Left forelimb (tissue), 1 donor: ENCODE measurements around the gene TMBIM4.
"Not testable (repeated sequence)": the region's sequence is repeated elsewhere in the genome, so short reads cannot be mapped to it uniquely, and the experiment has no call there.

Source experiments
- DNase-seq: peaks from one replicate; pipeline ENCODE4 v3.0.0-alpha.2; 2018; ENCODE audit warnings: low spot score

Gene TMBIM4

DNA sequence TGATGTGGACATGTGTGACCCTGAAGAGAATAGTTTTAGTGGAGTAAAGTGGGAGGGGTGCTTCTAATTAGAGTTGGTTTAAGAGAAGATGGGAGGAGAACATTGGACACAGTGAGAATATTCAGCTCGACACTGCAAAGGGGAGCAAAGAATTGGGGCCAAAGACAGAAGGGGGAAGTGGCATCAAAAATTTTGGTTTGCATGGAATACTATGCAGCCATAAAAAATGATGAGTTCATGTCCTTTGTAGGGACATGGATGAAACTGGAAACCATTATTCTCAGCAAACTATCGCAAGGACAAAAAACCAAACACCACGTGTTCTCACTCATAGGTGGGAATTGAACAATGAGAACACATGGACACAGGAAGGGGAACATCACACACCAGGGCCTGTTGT lies 15.0 kb upstream of the TMBIM4 start:
- DNase-seq: not testable (repeated sequence)

DNA sequence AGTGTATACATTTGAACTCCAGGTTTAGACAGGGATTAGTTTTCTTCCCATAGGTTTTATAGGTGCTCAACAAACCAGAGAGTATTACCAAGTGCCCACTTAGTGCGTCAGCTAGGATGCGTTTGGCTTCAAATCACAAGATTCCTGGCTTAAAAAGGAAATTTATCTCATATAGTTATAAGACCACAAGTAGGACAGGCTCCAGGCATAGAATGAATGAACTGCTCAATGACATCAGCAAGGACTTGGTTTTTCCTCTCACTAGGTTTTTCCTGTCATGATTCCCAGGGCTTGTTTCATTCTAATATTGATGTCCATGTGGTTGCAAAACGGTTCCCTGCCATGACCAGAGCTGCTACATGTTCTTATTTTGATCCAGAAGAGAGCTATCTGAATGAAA lies 13.2 kb upstream of the TMBIM4 start:
- DNase-seq: no peak

DNA sequence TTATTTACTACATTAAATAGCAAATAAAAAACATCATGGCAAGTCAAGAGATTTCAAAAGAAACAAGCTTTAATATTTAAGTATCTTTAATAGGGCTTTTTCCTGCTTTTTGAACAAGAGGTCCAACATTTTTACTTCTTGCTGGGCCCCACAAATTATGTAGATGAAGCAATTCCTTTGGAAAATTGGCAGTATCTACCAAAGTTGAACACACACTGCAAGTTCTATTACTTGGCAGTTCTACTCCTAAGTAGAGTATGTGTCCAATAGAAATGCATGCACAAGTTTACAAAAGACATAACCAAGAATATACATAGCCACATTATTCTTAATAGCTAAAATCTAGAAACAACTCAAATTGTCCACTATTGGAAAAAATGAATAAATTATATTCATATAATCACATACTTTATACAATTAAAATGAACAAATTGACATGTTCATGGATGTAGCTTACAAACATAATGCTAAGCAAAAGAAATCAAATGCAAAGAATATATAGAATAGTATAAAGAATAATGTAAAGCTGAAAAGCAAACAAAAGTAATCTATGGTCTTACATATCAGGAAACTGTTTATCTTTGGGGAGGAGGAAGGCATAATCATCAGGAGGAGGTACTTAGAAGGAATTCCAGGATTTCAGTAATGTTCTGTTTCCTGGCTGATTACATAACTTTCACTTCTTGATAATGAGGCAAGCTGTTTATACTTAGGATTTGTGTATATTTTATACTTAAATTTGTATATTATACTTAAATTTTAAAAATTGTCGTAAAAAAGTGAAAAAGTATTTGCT lies 6.5 kb upstream of the TMBIM4 start:
- DNase-seq: no peak

DNA sequence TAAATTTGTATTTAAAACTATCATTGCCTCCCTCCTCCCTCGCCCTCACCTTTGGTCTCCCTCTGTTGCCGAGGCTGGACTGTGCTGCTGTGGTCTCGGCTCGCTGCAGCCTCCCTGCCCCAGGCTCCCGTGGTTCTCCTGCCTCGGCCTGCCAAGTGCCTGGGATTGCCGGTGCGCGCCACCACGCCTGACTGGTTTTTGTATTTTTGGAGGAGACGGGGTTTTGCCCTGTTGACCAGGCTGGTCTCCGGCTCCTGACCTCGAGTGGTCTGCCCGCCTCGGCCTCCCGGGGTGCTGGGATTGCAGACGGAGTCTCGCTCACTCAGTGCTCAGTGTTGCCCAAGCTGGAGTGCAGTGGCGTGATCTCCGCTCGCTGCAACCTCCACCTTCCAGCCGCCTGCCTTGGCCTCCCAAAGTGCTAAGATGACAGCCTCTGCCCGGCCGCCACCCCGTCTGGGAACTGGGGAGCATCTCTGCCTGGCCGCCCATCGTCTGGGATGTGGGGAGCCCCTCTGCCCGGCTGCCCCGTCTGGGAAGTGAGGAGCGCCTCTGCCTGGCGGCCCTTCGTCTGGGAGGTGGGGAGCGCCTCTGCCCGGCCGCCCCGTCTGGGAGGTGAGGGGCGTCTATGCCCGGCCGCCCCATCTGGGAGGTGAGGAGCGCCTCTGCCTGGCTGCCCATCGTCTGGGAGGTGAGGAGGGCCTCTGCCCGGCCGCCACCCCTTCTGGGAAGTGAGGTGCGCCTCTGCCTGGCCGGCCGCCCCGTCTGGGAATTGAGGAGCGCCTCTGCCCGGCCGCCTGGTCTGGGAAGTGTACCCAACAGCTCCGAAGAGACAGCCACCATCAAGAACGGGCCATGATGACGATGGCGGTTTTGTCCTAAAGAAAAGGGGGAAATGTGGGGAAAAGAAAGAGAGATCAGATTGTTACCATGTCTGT lies 4.9 kb upstream of the TMBIM4 start:
- not testable (repeated sequence) for DNase-seq

DNA sequence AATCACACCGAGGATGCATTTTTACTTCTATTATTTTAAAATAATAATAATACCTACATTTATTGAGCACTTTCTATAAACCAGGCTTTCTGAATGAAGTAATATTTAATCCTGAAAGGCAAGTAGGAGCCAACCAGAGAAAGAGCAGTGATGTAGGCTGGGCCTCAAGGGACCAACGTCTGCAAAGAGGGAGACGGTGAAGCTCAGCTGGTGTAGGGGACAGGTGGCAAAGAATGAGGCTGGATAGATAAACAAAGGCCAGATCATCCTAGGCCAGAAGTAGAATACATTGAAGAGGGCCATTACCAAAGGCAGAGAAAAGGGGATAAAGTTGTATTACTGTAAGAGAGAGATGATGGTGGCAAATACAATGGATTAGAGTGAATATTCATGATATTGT lies 810 bp upstream of the TMBIM4 start:
- DNase-seq: no peak

DNA sequence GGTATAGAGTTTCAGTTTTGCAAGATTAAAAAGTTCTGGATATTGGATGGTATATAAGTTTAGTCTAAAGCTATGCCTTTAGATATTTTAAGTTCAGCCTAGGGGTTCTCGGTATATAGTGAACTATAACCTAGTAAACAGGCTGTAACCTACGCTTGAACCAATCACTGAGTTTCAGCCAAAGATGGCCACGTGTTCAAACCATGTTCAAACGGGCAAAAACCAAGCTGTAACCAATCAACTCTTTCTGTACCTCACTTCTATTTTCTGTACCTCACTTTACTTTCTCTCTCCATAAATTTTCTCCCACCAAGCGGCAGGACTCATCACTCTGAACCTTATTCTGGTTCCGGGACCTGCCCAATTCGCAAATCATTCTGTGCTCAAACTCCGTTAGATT lies 1.4 kb downstream of the TMBIM4 start:
- DNase-seq: no peak

DNA sequence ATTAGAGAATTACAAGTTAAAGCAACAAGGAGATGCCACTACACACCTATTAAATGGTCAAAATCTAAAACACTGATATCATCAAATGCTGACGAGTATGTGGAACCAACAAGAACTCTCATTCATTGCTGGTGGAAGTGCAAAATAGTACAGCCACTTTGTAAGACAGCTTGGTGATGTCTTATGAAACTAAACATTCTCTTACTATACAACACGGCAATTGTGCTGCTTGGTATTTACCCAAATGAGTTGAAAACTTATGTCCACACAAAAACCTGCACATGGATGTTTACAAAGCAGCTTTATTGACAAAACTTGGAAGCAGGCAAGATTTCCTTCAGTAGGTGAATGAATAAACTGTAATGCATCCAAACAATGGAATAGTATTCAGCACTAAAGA lies 3.2 kb downstream of the TMBIM4 start:
- no peak for DNase-seq

DNA sequence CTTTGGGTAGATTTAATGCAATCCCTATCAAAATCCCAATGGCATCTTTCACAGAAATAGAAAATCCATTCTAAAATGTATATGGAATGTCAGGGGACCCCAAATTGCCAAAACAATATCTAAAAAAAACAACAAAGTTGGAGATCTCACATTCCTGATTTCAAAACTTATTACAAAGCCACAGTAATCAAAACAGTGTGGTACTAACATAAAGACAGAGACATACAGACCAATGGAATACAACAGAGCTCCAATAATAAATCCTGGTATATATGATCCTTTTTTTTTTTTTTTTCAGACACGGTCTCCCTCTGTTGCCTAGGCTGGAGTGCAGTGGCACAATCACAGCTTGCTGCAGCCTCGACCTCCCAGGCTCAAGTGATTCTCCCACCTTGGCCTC lies 4.7 kb downstream of the TMBIM4 start:
- DNase-seq: no peak

DNA sequence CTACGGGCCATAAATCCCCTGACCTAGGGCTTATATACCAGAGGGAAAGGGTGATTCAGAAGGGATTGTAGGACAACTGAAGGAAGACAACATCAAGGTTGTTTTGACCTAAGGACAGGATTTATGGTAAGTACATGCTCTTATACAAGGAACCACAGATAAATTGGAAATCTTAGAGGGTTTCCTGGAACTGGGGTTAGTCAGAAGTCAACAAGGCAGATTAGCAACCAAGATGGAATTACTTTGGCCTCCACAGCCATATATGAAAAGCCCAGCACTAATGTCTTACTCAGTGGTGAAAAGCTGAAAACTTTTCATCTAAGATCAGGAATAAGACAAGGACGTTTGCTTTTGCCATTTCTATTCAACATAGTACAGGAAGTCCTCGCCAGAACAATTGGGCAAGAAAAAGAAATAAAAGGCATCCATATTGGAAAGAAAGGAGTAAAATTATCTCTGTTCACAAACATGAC lies 5.4 kb downstream of the TMBIM4 start:
- DNase-seq: no peak

DNA sequence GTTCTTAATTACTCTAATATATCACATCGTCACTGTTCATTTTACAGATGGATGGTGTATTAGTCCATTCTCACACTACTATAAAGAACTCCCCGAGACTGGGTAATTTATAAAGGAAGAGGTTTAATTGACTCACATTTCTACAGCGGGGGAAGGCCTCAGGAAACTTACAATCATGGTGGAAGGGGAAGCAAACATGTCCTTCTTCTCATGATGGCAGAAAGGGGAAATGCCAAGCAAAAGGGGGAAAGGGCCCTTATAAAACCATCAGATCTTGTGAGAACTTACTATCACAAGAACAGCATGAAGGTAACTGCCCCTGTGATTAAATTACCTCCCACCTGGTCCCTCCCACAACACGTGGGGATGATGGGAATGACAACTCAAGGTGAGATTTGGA lies 6.5 kb downstream of the TMBIM4 start:
- no peak for DNase-seq

DNA sequence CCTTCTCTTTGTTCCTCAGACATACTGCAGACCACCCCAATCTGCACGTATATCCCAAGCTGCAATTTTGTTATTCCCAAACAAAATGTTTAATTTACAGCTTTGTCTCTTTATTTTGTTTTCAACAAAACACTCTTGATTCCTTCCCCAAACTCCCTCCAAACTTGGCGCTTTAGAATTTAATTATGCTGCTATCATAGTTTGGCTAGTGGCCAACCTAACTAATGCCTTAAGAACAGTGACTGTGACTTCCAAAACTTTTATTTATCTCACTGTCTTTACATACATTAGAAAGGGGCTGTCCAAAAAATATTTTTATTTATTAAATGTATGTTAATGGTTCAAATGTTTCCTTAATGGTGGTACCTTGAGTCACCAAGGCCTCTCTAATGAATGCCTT lies 7.1 kb downstream of the TMBIM4 start:
- no peak for DNase-seq

DNA sequence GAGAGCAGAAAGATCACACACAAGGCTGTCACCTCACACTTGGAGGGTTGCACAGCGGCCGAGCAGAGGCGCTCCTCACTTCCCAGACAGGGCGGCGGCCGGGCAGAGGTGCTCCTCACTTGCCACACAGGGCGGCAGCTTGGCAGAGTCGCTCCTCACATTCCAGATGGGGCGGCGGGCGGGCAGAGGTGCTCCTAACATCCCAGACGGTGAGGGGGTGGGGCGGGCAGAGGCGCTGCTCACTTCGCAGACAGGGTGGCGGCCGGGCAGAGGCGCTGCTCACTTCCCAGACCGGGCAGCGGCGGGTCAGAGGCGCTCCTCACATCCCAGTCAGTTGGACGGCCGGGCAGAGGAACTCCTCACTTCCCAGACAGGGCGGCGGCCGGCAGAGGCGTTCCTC lies 9.1 kb downstream of the TMBIM4 start:
- DNase-seq: no peak

DNA sequence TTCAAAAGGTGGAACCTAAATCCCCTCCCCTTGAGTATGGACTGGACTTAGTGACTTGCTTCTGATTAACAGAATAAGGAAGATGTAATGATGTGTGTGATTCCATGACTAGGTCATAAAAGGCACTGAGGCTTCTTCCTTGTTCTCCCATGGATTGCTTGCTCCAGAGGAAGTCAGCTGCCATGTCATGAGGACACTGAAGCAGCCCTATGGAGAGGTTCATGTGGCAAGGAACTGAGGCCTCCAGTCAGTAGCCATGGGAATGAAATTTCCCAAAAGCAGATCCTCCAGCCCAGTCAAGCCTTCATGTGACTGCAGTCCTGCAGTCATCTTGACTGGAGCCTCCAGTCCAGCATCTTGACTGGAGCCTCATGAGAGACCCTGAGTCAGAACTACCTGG lies 10.7 kb downstream of the TMBIM4 start:
- DNase-seq: no peak

DNA sequence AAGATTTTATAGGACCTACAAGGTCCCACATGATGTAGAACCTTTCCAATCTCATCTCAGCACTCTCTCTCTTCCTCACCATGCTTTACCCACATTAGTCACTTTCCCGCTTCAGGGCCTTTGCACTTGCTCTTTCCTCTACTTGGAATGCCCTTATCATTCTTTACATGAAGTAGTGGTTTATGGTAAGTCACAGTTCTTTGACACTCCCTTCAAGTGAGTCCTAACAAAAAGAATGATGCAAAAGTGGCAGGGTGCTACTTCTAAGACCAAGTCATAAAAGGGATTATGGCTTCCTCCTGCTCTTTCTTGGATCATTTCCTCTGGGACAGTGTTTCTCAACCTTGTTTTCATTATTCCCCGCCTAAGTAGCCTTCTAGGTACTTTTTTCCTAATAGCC lies 13.1 kb downstream of the TMBIM4 start:
- no peak for DNase-seq

DNA sequence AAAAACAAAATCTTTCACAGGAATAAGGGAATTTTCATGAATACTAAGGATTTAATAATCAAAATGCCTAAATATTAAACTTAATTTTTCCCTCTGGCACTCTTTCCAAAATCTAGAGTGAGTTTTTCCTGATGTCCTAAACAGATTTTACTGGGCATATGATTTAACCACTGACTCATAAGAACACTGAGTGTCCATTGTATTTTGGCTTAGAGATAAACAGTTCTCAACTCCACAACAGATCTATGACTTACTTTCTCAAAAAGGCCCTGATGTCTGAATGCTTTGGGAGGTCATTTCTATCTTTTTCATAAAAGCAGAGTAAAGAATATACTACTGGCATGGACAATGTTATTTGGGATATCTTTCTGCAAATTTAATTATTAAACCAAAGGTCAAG lies 15.0 kb downstream of the TMBIM4 start:
- DNase-seq: no peak

DNA sequence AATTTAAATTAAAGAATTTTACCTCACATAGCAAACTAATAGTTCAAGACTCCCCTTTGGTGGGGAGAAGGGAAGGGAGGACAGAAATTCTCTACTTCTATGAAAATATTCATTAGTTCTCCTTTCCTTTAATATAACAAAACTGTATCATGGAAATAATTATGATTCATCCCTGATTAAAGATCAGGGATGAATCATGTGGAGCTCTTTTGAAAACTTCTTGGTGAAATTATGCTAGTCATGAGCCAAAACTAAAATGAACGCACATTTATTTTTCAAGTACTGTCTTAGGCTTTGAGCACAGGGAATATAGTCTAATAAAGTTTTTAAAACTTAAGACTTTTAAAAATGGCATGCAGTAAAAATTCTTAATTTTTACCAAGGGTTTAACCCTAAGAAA lies 17.1 kb downstream of the TMBIM4 start:
- no peak for DNase-seq

DNA sequence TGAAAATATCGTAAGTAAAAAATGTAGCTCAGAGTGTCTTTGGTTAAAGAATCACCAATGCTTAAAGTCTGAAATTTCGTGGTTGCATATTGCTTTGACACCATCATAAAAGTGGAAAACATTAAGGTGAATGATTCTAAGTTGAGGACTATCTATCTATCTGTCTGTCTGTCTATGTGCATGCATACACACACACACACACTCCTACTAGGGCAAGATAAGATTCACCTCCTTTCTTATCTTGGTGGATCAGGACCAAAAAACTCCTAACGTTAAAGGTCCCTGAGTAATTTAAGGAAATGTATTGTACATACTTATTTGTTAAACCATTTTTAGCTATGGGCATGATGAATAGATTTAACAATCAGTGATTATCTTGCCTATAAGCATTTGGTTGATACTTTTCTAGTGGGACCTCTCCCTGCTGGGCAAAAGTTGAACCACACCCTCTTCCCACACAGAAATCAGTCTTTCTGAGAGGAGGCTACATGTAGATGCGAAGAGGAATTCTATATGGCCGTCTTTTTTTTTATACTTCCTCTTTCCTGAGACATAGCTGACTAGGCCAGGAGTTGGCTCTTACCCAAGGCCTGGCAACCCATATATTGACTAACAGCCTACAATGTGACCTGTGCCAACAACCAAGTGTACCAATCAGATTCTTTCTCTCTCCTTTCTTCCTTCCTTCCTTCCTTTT lies 19.9 kb downstream of the TMBIM4 start:
- no peak for DNase-seq

DNA sequence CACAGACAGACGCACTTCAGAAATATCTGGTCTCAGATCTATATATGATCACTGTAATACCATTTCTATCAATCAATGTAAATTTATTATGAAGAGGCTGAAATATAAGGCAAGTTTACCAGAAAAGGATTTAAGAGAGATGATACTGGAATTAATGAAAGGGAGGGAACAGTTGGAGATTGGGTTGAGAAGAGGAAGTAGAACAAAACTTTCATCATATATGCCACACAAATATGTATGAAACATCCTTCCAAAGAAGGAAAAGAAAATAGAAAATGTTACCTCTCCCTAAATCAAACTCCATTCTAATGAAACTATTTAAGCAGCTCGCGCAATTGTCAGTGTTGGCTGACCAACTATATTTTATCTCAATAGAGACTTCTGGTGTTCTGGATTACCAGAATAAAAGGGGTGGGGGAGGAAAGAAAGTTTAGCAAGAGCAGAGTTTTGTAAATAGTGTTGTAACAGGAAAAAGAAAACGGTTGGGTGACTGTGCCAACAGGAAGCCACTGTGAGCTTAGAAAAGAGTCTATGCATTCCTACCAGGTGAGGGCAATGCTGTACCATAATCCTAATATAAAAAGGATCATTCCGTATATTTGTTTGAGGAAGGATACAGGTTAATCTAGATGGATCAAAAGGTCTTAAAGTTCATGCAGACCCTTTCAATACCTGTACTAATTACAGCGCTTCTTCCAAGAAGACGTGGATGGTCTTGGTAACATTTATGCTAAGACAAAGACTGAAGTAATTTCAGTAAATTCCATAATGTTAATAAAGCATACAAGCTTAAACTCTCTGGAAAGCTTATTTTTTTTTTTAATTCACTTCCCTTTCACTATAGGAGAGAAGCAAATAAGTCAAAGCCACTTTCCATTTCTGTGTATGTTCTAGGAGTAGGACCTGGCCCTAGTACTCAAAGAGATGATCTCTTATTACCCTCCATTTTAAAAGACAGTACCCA lies 24.7 kb downstream of the TMBIM4 start:
- no peak for DNase-seq

DNA sequence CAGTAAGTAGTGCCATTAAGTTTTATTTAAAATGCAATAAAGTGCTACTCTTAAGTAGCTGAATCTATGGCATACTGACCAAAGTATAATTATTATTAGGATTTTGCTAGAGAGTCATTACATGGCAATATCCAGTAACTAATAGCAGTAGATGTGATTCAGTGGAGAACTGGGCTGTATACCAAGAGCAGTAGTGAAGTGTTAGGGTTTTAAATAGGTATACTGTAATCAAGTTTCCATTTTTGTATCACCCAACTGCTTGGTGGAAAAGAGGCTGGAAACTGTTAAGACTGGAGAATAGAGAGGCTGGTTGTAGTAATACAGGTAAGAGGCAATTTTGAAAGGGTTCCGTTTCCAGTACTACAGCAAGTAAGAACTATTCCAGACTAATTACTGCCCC lies 25.9 kb downstream of the TMBIM4 start:
- DNase-seq: no peak

DNA sequence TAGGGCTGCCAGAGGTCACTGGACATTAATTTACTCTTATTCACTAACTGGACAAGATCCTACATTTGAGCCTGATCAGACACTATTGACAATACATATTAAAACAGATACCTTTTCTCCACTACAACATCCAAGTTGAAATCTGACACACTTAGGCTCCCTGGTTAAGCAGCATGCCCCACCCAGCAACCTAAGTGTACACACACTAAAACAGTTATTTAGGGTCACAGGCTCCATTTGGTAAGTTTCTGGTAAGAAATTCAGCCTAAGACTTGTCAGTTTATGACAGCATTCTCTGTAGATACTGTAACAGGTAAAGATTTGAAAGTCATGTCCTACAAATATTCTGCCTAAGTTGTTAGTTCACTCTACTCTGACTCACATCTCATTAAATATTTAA lies 27.0 kb downstream of the TMBIM4 start:
- no peak for DNase-seq

DNA sequence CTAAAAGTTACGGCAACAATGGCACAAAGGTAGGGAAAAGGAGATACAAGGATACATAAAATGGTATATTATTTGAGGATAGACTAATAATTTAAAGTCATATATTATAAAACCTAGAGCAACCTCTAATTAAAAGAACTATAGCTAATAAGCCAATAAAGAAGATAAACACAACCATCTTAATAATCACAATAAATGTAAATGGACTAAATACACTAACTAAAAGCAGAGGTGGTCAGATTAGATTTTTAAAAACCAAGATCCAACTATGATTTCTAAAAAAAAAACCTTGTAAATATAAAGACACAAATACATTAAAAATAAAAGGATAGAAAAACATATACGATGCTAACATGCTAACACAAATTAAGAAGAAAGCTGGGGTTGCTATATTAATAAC lies 28.5 kb downstream of the TMBIM4 start:
- no peak for DNase-seq
